Activated naive CD4-positive, alpha-beta T cell treated with anti-CD3 and anti-CD28 coated beads, Interleukin-2, amount 10 ng/mL, durations not matched to agents 7 days and 5 days (primary cell): Measurements from ENCODE around the gene ARMC9.
A peak's percentile ranks its signal among the peaks of the same experiment; 100 is the strongest.

Source experiments
- CTCF ChIA-PET: fragments of 350-600 bp; sonication (Branson Sonifier 250); formaldehyde crosslinking; loops from one replicate; lab custom pipeline; 2021; ENCODE audit warnings: antibody characterized with exemption; lab: Charles Lee
- DNase-seq: peaks from one replicate; pipeline ENCODE4 v3.0.0-alpha.2; 2020
- H3K27ac Mint-ChIP-seq: one replicate; pipeline ENCODE4 v1.8.0; 2021; ENCODE audit warnings: mild to moderate bottlenecking, moderate library complexity, mixed read lengths
- H3K27me3 Mint-ChIP-seq: one replicate; pipeline ENCODE4 v1.8.0; 2021; ENCODE audit warnings: mild to moderate bottlenecking, mixed read lengths
- H3K36me3 Mint-ChIP-seq: one replicate; pipeline ENCODE4 v1.8.0; 2021; ENCODE audit warnings: mixed read lengths
- H3K4me1 Mint-ChIP-seq: one replicate; pipeline ENCODE4 v1.8.0; 2021; ENCODE audit warnings: mixed read lengths
- H3K4me3 Mint-ChIP-seq: one replicate; pipeline ENCODE4 v1.8.0; 2021; ENCODE audit warnings: mild to moderate bottlenecking, moderate library complexity, mixed read lengths
- H3K9me3 Mint-ChIP-seq: one replicate; pipeline ENCODE4 v1.8.0; 2021; ENCODE audit warnings: mixed read lengths

ARMC9 gene

GRCh38 chr2:231204146-231204545 lies 5.7 kb downstream of the ARMC9 start:
- Mint-ChIP-seq H3K4me3 (no peak overlapping the region), H3K27ac (no peak overlapping the region), H3K36me3 (no peaks in the 10 kb centered on the region), H3K4me1 (peaks cover 2% of the 10 kb centered on the region), H3K27me3 (peaks cover 30% of the 10 kb centered on the region), H3K9me3 (no peaks in the 10 kb centered on the region)
- CTCF ChIA-PET: no interaction called here
- DNase-seq: no peak

GRCh38 chr2:231204581-231204980 lies 6.2 kb downstream of the ARMC9 start:
- Mint-ChIP-seq H3K27me3 (peaks cover 26% of the 10 kb centered on the region), H3K4me3 (no peak overlapping the region), H3K9me3 (no peaks in the 10 kb centered on the region), H3K27ac (no peak overlapping the region), H3K36me3 (no peaks in the 10 kb centered on the region), H3K4me1 (no peaks in the 10 kb centered on the region)
- no peak for DNase-seq
- CTCF ChIA-PET: no interaction called here

GRCh38 chr2:231207734-231208133 lies 9.3 kb downstream of the ARMC9 start:
- no peak overlapping the region for H3K4me3 Mint-ChIP-seq
- H3K9me3 Mint-ChIP-seq: no peaks in the 10 kb centered on the region
- peaks cover 4% of the 10 kb centered on the region for H3K27me3 Mint-ChIP-seq
- H3K4me1 Mint-ChIP-seq: no peaks in the 10 kb centered on the region
- CTCF ChIA-PET: no interaction called here
- H3K36me3 Mint-ChIP-seq: no peaks in the 10 kb centered on the region
- no peak overlapping the region for H3K27ac Mint-ChIP-seq
- no peak for DNase-seq

DNA sequence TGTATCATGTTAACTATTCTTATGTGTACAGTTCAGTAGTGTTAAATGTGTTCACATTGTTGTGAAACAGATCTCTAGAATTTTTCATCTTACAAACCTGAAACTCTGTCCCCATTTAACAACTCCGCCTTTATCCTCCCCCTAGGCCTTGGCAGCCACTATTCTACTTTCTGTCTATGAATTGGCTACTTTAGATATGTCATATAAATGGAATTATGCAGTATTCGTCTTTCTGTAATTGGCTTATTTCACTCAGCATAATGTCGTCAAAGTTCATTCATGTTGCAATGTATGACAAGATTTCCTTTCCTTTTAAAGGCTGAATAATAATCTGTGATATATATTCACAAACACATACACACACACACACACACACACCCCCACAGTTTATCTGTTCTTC lies 12.4 kb downstream of the ARMC9 start:
- H3K27me3 Mint-ChIP-seq: no peaks in the 10 kb centered on the region

DNA sequence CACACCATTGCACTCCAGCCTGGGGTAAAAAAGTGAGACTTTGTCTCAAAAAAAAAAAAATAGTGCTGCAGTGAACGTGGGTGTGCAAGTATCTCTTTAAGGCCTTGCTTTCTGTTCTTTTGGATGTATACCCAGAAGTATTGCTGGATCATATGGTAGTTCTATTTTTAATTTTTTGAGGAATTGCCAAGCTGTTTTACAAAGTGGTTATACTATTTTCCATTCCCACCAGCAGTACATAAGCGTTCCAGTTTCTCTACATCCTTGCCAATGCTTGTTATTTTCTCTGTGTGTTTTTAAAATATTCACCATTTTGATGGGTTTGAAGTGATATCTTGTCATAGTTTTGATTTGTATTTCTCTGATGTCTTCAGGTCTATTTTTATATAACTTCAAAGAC lies 13.1 kb downstream of the ARMC9 start:
- Mint-ChIP-seq H3K9me3 (no peaks in the 10 kb centered on the region), H3K4me3 (no peak overlapping the region), H3K27me3 (no peaks in the 10 kb centered on the region), H3K36me3 (no peaks in the 10 kb centered on the region), H3K4me1 (no peaks in the 10 kb centered on the region), H3K27ac (no peak overlapping the region)
- CTCF ChIA-PET: no interaction called here
- DNase-seq: no peak

More for the DNA sequence above, 12.4 kb downstream of the ARMC9 start:
- CTCF ChIA-PET: no interaction called here
- Mint-ChIP-seq H3K4me3 (no peak overlapping the region), H3K9me3 (no peaks in the 10 kb centered on the region), H3K27ac (no peak overlapping the region), H3K36me3 (no peaks in the 10 kb centered on the region), H3K4me1 (no peaks in the 10 kb centered on the region)
- DNase-seq: no peak

GRCh38 chr2:231212329-231212845 lies 14.0 kb downstream of the ARMC9 start:
- H3K9me3 Mint-ChIP-seq: no peaks in the 10 kb centered on the region
- no peak overlapping the region for H3K27ac Mint-ChIP-seq
- H3K4me3 Mint-ChIP-seq: no peak overlapping the region
- CTCF ChIA-PET: no interaction called here
- no peaks in the 10 kb centered on the region for H3K4me1 Mint-ChIP-seq
- no peaks in the 10 kb centered on the region for H3K36me3 Mint-ChIP-seq
- no peak for DNase-seq
- no peaks in the 10 kb centered on the region for H3K27me3 Mint-ChIP-seq

- no peak overlapping the region for H3K27ac Mint-ChIP-seq
- H3K36me3 Mint-ChIP-seq: no peaks in the 10 kb centered on the region
Observed at GRCh38 chr2:231213931-231214642, 15.7 kb downstream of the ARMC9 start.

GRCh38 chr2:231218366-231218765 lies 19.9 kb downstream of the ARMC9 start:
- DNase-seq: no peak
- peaks cover 4% of the 10 kb centered on the region for H3K4me1 Mint-ChIP-seq
- H3K4me3 Mint-ChIP-seq: no peak overlapping the region
- no peaks in the 10 kb centered on the region for H3K9me3 Mint-ChIP-seq
- no peaks in the 10 kb centered on the region for H3K36me3 Mint-ChIP-seq
- CTCF ChIA-PET: interaction anchor here (1.8 kb wide), 1 partner anchor 233 kb away, joined by 5 read pairs; no protein-coding TSS in a partner anchor
- H3K27me3 Mint-ChIP-seq: no peaks in the 10 kb centered on the region
- no peak overlapping the region for H3K27ac Mint-ChIP-seq

More at GRCh38 chr2:231213931-231214642, 15.7 kb downstream of the ARMC9 start:
- Mint-ChIP-seq H3K4me1 (no peaks in the 10 kb centered on the region), H3K27me3 (no peaks in the 10 kb centered on the region), H3K9me3 (no peaks in the 10 kb centered on the region), H3K4me3 (no peak overlapping the region)
- CTCF ChIA-PET: interaction anchor here (1.2 to 3.6 kb wide), 2 partner anchors 13 to 196 kb away, joined by 3 to 16 read pairs; no protein-coding TSS in a partner anchor
- no peak for DNase-seq

DNA sequence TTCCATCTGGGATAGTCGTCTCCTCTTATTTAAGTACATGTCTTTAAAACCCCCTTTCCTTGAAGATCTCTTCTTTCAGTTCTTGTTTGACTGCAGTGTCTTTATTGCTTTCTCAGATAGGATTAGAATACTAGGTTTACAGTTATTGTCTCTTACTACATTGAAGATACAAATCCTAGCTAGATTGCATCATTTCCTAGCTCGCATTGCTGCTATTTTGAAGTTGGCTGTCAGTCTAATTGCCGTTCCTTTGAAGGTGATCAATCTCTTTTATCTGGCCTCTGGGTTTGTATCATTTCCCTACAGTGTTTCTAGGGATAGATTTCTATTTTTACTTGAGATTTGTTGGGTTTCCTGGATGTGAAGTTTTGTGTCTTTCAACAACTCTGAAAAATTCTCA lies 20.9 kb downstream of the ARMC9 start:
- no peak for DNase-seq
- no peaks in the 10 kb centered on the region for H3K36me3 Mint-ChIP-seq
- H3K4me3 Mint-ChIP-seq: no peak overlapping the region
- CTCF ChIA-PET: interaction anchor here (1.8 kb wide), 1 partner anchor 232 kb away, joined by 5 read pairs; no protein-coding TSS in a partner anchor
- no peaks in the 10 kb centered on the region for H3K27me3 Mint-ChIP-seq
- peaks cover 4% of the 10 kb centered on the region for H3K4me1 Mint-ChIP-seq
- H3K9me3 Mint-ChIP-seq: no peaks in the 10 kb centered on the region
- no peak overlapping the region for H3K27ac Mint-ChIP-seq

DNA sequence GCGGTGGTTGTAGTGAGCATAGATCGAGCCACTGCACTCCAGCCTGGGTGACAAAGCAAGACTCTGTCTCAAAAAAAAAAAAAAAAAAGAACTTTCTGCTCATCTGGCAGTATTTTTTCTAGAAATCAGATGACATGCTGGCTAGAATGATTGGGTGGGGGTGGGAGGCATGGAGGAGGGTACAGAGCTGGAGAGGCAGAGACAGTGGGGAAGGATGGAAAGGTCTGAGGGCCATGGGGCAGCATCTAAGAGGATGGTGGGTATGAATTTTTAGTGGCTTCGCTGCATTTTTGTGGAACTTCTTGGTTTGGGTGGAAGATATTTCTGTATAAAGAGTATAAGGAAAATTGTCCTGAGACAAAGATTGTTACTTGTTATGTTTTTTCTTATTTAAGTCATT lies 23.3 kb downstream of the ARMC9 start:
- H3K27ac Mint-ChIP-seq: no peak overlapping the region
- H3K4me3 Mint-ChIP-seq: no peak overlapping the region
- H3K27me3 Mint-ChIP-seq: no peaks in the 10 kb centered on the region
- H3K4me1 Mint-ChIP-seq: peaks cover 4% of the 10 kb centered on the region
- no peaks in the 10 kb centered on the region for H3K9me3 Mint-ChIP-seq
- CTCF ChIA-PET: no interaction called here
- no peaks in the 10 kb centered on the region for H3K36me3 Mint-ChIP-seq
- DNase-seq: no peak

- peaks cover 4% of the 10 kb centered on the region for H3K4me1 Mint-ChIP-seq
- H3K9me3 Mint-ChIP-seq: no peaks in the 10 kb centered on the region
- no peak for DNase-seq
- H3K27me3 Mint-ChIP-seq: no peaks in the 10 kb centered on the region
- no peak overlapping the region for H3K4me3 Mint-ChIP-seq
- no peaks in the 10 kb centered on the region for H3K36me3 Mint-ChIP-seq
- CTCF ChIA-PET: no interaction called here
- H3K27ac Mint-ChIP-seq: no peak overlapping the region
Observed at GRCh38 chr2:231222318-231223000, 24.0 kb downstream of the ARMC9 start.

DNA sequence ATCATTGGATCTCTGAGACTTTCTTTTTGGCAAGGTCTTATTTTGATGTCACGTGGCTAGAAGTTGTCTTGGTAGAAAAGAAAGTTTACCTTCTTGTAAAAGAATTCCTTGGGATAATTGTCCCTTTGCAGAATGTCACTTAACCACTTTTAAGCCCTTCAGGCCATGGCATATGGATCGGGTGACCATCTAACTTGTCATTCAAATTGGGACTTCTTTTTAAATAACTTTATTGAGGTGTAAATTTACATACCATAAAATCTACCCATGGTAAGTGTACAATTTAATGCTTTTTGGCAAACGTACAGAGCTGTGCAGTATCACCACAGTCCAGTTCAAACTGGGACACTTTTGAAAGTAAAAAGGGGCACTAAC lies 24.6 kb downstream of the ARMC9 start:
- Mint-ChIP-seq H3K36me3 (no peaks in the 10 kb centered on the region), H3K4me1 (peaks cover 4% of the 10 kb centered on the region), H3K27me3 (no peaks in the 10 kb centered on the region), H3K9me3 (no peaks in the 10 kb centered on the region), H3K4me3 (no peak overlapping the region), H3K27ac (no peak overlapping the region)
- CTCF ChIA-PET: interaction anchor here (0.7 to 1.3 kb wide), 2 partner anchors 139 to 229 kb away, joined by 3 to 6 read pairs; no protein-coding TSS in a partner anchor
- DNase-seq: no peak

GRCh38 chr2:231223458-231223976 lies 25.1 kb downstream of the ARMC9 start:
- no peaks in the 10 kb centered on the region for H3K27me3 Mint-ChIP-seq
- H3K27ac Mint-ChIP-seq: no peak overlapping the region
- peaks cover 4% of the 10 kb centered on the region for H3K4me1 Mint-ChIP-seq
- DNase-seq: no peak
- H3K4me3 Mint-ChIP-seq: no peak overlapping the region
- H3K36me3 Mint-ChIP-seq: no peaks in the 10 kb centered on the region
- no peaks in the 10 kb centered on the region for H3K9me3 Mint-ChIP-seq
- CTCF ChIA-PET: interaction anchor here (0.6 to 1.3 kb wide), 5 partner anchors 138 to 228 kb away, joined by 3 to 6 read pairs (median 3); no protein-coding TSS in a partner anchor

DNA sequence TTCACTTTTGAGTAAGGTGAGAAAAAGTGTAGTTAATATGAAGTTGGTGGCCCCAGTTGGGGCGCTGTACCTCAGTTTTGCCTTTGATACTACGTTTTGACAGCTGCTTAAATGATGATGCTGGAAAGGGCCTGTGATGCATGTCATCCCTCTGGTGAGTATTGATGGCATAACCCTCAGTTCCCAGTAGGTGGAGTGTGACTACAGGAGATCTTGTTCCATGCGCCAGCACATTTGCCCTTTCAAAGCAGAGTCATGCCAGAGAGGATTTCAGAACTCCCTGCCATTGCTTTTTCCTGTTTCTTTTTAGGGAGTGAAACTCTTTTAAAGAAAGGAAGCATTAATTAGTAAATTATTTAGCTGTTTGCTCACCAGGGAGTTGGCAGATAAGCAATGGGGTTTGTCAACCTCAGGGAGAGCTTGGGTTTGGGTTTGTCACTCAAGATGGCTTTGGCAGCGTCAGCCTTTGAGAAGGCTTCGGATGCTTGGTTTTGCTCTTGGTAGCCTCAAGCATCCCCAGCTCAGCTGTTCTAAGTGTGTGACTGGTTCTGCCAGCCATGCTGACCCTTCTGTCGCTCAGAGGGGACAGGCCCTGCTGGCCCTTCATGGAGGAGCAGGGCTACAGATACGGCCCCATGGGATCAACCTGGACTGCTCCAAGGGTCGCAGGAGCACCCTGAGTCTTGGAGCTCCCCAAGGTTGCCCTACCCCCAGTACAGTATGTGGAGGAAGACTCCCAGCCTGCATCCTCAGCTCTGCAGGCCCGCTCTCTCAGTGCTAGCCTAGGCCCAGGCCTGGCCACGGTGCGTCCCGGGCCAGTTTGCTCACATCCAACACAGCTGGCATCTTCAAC lies 29.1 kb downstream of the ARMC9 start:
- CTCF ChIA-PET: interaction anchor here (0.6 to 3.8 kb wide), 26 partner anchors 11 to 278 kb away, joined by 3 to 36 read pairs (median 4); no protein-coding TSS in a partner anchor
- Mint-ChIP-seq H3K4me1 (no peaks in the 10 kb centered on the region), H3K9me3 (no peaks in the 10 kb centered on the region), H3K4me3 (no peak overlapping the region), H3K36me3 (no peaks in the 10 kb centered on the region), H3K27ac (no peak overlapping the region), H3K27me3 (no peaks in the 10 kb centered on the region)
- peak; percentile 64 for DNase-seq
